ENCODE measurements around the gene HNRNPA3. TPM values are rescaled to one million over a fixed set of nuclear protein-coding genes. Genes with fewer than 3 reads are reported as not detected.

Gene HNRNPA3
- total and polyA plus RNA-seq, 2 of the 13 experiments (the other 11 are each of a cell fraction or from before 2014, with no cell fraction given) = 73.3 to 97.7 TPM

DNA sequence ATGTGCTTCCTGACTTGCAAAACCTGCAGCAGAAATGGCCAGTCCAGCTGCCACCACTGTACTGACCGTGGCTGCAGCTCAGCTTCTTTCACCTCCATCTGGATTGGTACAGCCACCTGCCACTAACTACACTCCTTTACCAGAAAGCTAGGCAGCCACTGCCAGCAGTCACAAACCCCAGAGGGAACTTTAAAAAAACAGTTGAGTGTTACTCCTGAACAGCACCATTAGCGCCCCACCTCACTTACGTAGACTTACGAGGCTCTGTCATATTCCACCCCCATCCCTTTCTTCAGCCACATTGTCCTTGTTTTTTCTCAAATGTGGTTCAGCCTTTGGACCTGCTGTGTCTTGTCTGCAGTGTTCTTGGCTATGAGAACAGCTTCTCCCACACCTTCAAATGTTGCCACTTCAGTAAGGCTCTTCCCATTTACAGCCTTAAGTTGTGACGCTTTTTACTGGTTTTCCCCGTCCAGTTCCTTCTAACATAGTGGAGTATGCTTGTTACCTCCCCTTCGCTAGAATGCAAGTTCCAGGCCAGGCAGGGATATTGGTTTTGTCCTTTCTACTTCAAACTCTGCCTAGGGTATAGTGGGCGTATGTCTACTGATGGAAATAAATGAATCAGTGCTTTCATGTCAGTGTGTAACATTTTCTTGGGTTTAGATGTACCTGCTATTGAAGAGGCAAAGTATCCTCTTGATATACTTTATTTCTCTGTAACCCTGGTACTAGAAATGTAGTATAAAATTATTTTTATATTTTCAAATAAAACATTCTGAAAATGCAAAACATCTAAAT is 17.0 kb downstream of the HNRNPA3 start (continued):
- TF ChIP-seq, protein P1, sequence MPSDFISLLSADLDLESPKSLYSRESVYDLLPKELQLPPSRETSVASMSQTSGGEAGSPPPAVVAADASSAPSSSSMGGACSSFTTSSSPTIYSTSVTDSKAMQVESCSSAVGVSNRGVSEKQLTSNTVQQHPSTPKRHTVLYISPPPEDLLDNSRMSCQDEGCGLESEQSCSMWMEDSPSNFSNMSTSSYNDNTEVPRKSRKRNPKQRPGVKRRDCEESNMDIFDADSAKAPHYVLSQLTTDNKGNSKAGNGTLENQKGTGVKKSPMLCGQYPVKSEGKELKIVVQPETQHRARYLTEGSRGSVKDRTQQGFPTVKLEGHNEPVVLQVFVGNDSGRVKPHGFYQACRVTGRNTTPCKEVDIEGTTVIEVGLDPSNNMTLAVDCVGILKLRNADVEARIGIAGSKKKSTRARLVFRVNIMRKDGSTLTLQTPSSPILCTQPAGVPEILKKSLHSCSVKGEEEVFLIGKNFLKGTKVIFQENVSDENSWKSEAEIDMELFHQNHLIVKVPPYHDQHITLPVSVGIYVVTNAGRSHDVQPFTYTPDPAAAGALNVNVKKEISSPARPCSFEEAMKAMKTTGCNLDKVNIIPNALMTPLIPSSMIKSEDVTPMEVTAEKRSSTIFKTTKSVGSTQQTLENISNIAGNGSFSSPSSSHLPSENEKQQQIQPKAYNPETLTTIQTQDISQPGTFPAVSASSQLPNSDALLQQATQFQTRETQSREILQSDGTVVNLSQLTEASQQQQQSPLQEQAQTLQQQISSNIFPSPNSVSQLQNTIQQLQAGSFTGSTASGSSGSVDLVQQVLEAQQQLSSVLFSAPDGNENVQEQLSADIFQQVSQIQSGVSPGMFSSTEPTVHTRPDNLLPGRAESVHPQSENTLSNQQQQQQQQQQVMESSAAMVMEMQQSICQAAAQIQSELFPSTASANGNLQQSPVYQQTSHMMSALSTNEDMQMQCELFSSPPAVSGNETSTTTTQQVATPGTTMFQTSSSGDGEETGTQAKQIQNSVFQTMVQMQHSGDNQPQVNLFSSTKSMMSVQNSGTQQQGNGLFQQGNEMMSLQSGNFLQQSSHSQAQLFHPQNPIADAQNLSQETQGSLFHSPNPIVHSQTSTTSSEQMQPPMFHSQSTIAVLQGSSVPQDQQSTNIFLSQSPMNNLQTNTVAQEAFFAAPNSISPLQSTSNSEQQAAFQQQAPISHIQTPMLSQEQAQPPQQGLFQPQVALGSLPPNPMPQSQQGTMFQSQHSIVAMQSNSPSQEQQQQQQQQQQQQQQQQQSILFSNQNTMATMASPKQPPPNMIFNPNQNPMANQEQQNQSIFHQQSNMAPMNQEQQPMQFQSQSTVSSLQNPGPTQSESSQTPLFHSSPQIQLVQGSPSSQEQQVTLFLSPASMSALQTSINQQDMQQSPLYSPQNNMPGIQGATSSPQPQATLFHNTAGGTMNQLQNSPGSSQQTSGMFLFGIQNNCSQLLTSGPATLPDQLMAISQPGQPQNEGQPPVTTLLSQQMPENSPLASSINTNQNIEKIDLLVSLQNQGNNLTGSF (CRISPR knock-in tag; IDR thresholded peaks at IDR 0.05) = no peak
- peak; percentile 92 for TF ChIP-seq POLR2AphosphoS2 (IDR thresholded peaks at IDR 0.05; ENCODE audit: low read depth, low read length)
- peak; percentile 73; the same call in 1 of the 2 replicates for TF ChIP-seq PAF1 (CRISPR knock-in tag; IDR thresholded peaks at IDR 0.05)
- TF ChIP-seq ZNF605 (CRISPR knock-in tag; IDR thresholded peaks at IDR 0.05) = peak; percentile 59; the same call in 1 of the 2 replicates
- TF ChIP-seq SMAD3 (CRISPR knock-in tag; IDR thresholded peaks at IDR 0.05) = 0 out of 2 replicates have a peak, but pooled peaks have one; percentile 16
- peak; percentile 73 for TF ChIP-seq POLR2G (IDR thresholded peaks at IDR 0.05; ENCODE audit: low read depth, low read length)
- TF ChIP-seq, protein P2, sequence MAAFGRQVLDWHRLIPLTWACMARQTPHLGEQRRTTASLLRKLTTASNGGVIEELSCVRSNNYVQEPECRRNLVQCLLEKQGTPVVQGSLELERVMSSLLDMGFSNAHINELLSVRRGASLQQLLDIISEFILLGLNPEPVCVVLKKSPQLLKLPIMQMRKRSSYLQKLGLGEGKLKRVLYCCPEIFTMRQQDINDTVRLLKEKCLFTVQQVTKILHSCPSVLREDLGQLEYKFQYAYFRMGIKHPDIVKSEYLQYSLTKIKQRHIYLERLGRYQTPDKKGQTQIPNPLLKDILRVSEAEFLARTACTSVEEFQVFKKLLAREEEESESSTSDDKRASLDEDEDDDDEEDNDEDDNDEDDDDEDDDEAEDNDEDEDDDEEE (CRISPR knock-in tag; IDR thresholded peaks at IDR 0.05) = no peak
- 0 out of 2 replicates have a peak, but pooled peaks have one; percentile 10 for TF ChIP-seq RFX1 (IDR thresholded peaks at IDR 0.05)
- peak; percentile 100 for TF ChIP-seq RBM22 (optimal IDR thresholded peaks at IDR 0.05; ENCODE audit: low read length)
- TF ChIP-seq, protein P3, sequence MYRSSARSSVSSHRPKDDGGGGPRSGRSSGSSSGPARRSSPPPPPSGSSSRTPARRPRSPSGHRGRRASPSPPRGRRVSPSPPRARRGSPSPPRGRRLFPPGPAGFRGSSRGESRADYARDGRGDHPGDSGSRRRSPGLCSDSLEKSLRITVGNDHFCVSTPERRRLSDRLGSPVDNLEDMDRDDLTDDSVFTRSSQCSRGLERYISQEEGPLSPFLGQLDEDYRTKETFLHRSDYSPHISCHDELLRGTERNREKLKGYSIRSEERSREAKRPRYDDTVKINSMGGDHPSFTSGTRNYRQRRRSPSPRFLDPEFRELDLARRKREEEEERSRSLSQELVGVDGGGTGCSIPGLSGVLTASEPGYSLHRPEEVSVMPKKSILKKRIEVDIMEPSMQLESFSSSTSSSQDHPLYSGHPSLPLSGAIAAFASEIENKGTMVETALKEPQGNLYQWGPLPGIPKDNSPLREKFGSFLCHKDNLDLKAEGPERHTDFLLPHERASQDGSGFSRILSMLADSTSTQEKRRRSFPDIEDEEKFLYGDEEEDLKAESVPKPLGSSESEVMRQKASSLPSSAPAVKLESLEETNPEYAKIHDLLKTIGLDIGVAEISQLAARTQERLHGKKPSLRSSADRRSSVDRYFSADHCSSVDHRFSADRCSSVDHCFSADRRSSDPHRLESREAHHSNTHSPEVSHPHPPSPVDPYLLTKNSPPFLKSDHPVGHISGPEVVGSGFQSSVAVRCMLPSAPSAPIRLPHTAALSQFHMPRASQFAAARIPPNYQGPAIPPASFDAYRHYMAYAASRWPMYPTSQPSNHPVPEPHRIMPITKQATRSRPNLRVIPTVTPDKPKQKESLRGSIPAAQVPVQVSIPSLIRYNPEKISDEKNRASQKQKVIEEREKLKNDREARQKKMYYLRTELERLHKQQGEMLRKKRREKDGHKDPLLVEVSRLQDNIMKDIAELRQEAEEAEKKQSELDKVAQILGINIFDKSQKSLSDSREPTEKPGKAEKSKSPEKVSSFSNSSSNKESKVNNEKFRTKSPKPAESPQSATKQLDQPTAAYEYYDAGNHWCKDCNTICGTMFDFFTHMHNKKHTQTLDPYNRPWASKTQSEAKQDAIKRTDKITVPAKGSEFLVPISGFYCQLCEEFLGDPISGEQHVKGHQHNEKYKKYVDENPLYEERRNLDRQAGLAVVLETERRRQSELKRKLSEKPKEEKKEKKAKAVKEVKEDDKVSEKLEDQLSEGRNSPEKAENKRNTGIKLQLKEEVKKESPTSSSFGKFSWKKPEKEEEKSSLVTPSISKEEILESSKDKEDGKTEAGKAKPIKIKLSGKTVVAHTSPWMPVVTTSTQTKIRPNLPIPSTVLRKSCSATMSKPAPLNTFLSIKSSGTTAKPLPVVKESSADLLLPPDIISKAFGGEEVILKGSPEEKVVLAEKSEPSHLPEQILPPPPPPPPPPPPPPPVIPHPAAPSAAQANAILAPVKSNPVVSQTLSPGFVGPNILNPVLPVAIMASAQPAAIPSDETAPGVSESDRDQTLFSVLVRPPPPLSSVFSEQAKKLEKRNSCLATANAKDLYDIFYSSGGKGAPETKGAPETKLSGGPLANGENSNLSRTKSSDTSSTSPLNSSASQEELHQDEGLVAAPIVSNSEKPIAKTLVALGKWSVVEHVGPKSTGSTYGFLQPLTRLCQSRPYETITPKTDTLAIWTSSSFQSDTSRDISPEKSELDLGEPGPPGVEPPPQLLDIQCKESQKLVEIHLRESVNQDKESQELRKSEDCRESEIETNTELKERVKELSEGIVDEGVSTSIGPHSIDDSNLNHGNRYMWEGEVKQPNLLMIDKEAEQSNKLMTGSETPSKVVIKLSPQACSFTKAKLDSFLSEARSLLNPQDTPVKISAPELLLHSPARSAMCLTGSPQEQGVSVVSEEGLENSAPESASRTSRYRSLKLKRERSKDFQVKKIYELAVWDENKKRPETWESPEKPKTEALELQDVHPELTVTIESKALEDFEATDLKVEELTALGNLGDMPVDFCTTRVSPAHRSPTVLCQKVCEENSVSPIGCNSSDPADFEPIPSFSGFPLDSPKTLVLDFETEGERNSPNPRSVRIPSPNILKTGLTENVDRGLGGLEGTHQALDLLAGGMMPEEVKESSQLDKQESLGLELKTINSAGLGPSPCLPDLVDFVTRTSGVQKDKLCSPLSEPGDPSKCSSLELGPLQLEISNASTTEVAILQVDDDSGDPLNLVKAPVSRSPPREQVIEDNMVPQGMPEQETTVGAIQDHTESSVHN (CRISPR knock-in tag; IDR thresholded peaks at IDR 0.05) = peak; percentile 62; the same call in 1 of the 2 replicates
- TF ChIP-seq, protein P4, sequence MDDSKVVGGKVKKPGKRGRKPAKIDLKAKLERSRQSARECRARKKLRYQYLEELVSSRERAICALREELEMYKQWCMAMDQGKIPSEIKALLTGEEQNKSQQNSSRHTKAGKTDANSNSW (CRISPR knock-in tag; IDR thresholded peaks at IDR 0.05; ENCODE audit: borderline replicate concordance) = no peak
- peak; percentile 64; the same call in 1 of the 2 replicates for TF ChIP-seq FOXC1 (CRISPR knock-in tag; IDR thresholded peaks at IDR 0.05; ENCODE audit: borderline replicate concordance)
- peak; percentile 68; the same call in 1 of the 2 replicates for TF ChIP-seq FIP1L1 (IDR thresholded peaks at IDR 0.05; ENCODE audit: borderline replicate concordance, insufficient read depth, low read depth, low read length)
- peak; percentile 72 for TF ChIP-seq POLR2AphosphoS5 (IDR thresholded peaks at IDR 0.05; ENCODE audit: low read depth, low read length)

All from HepG2 (cell line).